Measurements from ENCODE around the gene MBLAC1.

- no peak for TF ChIP-seq EZH2 (IDR thresholded peaks at IDR 0.05; ENCODE audit: borderline replicate concordance, low read length)
- TF ChIP-seq CTCF (IDR thresholded peaks at IDR 0.05; ENCODE audit: low read length), result no peak
Observed at GRCh38 chr7:100111156-100111555, 15.6 kb upstream of the MBLAC1 start.
